DMS153 (cell line): Measurements from ENCODE around the gene PGPEP1.
"Not testable (repeated sequence)": the region's sequence is repeated elsewhere in the genome, so short reads cannot be mapped to it uniquely, and the experiment has no call there.

Source experiments
- DNase-seq: peaks from one replicate; lab custom pipeline; 2025; lab: John Stamatoyannopoulos, UW

PGPEP1 gene

DNA sequence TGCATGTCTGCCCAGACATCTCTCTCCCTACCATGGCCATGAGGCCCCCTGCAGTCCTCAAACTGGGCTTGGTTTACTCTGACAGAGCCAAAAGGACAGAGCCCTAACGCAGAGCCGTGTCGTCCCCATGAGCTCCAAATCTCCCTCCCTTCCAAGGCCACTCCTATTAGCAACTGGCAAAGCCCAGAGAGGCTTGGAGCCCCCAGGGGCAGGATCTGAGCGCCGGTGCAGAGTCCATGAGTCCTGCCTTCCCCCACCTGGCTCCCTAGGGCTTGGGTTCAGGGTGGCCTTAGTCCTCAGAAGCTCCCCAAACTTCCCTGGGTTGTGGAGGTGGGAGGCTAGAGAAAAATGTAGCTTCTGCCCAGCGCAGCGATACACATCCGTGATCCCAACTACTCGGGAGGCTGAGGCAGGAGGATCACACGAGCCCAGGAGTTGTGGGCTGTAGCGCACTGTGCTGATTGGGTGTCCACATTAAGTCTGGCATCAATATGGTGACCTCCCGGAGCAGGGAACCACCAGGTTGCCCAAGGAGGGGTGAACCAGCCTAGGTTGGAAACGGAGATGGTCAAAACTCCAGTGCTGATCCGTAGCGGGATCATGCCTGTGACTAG, 7.4 kb upstream of the PGPEP1 start:
- no peak for DNase-seq

DNA sequence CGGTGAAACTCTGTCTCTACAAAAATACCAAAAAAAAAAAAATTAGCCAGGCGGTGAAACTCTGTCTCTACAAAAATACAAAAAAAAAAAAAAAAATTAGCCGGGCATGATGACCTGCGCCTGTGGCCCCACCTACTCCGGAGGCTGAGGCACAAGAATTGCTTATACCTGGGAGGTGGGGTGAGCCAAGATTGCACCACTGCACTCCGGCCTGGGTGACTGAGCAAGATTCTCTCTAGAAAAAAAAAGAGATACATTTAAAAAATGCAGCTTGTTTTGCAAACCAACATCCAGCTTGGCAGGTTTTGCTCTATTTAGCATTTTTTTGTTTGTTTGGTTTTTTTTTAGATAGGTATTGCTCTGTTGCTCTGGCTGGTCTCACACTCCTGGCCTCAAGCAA, 6.7 kb upstream of the PGPEP1 start:
- DNase-seq, result no peak

DNA sequence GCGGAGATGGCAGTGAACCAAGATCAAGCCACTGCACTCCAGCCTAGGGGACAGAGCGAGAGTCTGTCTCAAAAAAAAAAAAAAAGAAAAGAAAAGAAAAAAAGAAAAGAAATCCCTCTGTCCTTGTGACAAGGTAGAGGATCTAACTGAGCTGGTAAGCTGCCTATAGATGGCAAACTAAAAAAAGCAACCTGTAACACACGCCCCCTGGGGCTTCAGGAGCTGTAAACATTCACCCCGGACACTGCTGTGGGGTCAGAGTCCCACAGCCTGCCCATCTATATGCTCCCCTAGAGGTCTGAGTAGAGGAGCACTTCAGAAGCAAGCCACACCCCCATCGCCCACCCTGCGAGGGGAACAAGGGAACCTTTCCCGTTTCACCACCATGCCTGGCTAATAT, 4.3 kb upstream of the PGPEP1 start:
- no peak for DNase-seq

DNA sequence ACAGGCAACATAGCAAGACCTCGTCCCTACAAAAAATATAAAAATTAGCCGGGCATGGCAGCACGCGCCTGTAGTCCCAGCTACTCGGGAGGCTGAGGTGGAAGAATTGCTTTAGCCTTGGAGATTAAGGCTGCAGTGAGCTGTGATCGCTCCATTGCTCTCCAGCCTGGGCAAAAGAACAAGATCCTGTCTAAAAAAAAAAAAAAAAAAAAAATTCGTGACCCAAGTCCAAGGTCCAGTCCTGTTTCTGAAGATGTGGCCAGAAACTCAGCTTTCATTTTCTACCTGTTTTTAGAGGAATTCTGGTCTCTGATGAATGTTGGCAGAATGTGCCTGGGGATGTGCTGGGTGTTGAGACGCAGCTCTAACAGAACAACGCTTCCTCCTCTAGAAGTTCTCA, 1.9 kb upstream of the PGPEP1 start:
- DNase-seq, result no peak

DNA sequence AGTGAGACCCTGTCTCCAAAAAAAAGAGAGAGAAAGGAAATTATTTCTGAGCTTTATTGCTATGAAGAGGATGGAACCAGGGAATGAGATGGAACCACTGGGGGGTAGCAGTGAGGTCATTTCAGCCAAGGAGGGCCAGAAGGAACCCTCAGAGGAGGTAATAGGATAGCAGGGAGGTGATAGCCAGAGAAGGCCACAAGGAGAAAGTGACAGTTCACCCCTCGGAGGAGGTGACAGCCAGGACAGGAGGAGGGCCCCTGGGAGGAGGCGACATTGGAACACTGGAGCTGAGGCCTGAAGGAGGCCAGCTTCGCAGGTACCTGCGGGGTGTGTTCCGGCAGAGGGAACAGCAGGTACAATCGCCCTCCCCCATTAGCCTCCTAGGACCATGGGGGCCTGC, 675 bp upstream of the PGPEP1 start:
- DNase-seq, result no peak

DNA sequence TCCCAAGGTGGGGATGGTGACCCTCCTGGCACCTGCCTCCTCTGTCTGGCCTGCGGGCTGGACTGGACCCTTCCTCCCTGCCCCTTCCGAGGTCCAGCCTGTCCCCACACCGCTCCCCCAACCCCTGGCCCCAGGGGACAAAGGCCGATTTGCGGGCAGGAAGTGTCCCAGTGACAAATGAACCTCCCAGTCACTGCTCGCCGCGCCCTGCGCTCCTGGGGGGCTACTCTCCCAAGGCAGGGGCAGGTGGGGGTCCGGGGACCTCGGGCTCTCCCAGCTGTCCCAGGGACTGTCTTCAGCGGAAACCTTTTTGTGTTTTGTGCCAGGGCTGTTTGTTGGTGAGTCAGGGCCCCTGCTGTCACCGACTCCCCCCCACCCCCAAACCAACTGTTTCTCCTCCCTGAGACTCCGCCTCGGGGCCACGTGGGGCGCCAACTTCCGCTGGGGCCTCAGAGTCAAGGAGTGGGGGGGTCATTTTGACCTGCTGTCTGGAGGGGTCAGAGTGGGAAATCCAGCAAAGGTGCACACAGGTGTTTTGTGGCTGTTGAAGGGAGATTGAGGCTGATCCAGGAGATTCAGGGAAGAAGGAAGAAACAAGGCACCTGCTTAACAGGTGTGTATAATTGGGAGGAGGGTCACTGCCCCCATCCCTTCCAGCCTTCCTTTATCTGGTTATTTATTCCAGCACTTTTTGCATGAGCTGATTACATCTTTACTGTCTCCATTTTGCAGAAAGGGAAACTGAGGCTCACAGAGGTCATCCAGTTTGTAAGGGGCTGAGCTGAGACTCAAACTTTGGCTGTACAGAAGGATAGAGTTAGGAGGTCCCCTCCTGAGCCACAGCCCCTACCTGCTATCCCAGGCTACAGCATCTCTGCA, 831 bp downstream of the PGPEP1 start:
- no peak for DNase-seq

DNA sequence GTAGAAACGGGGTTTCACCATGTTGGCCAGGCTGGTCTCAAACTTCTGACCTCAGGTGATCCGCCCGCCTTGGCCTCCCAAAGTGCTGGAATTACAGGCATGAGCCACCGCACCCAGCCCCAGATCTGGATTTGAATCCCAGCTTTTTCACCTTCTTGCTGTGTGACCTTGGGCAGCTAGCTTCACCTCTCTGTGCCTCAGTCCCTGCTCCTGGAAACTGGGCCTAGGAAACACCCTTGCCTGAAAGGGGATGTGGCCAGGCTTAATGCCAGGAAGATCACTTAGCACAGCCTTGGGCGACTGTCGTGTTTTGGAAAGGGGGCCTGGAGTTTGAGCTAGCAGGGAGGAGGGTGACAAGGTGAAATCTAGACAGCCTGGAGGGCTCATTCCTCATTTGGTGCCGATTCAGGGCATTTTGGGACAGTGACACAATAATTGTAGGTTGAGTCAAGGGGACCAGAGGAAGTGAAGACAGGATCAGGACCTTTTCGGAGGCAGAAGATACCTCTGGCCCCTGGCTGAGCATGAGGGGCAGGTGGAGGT, 1.8 kb downstream of the PGPEP1 start:
- no peak for DNase-seq

DNA sequence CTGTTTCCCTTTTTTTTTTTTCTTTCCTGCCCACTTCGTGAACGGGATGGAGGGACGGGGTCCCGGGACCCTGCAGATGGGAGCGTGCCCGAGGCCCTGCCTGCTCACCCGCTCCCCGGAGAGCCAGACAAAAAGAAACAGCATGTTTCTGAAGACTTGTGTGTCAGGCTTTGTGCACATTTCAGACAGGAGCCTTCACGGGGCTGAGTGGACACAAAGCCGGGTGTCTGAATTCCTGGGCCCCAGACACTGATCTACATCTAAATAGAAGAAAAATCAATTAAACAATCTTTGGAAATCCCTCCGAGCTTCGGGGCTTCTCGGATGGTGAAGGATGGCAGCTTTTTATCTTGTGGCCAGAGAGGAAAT, 4.2 kb downstream of the PGPEP1 start:
- DNase-seq, result no peak

DNA sequence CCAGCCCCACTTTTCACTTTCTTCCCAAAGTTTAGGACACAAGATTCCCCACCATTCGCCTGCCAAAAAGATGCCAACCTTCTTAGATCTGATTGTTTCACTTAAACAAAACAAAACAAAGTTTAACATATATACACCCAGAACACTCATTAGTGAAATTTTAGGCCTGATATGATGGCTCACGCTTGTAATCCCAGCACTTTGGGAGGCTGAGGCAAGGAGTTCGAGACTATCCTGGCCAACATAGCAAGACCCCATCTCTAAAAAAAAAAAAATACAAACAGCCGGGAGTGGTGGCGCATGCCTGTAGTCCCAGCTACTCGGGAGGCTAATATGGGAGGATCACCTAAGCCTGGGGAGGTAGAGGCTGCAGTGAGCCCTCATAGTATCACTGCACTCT, 4.9 kb downstream of the PGPEP1 start:
- no peak for DNase-seq

DNA sequence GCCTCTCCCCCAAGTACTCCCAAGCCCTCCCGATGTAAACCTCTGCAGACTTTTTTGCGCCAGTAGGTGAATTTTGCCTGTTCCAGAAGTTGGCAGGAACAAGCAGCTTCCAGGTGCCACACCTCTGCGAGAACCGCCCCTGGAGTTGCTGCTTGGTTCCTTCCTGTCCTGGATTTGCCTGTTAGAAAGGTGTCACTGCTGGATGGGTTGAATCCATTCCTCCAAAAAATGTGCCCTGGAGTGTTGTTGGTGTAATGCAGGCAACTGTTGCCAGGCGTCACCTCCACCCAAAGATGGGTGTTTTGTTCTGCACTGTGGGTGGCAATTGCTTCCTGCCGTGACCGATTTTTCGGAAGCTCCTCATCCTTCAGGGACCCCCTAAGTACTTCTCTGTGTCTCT, 5.7 kb downstream of the PGPEP1 start:
- no peak for DNase-seq

DNA sequence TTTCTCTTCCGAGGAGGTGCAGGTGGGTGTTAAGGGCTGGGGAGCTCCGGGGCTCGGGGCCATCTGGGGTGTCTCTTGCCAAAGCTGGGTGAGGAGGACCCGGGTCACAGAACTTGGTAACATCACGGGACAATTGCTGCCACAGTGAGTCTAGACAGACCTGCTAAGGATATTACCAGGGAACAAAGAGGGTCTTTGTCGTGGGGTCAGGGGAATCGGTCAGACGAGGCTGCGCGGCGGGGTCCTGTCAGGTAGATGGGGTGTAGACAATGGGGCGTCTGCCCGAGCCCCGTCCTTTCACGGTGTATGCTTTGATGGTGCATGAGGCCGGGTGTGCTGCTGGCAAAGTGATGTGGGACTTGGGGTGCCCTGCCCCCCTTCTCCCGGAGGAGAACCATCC, 7.8 kb downstream of the PGPEP1 start:
- DNase-seq, result no peak

DNA sequence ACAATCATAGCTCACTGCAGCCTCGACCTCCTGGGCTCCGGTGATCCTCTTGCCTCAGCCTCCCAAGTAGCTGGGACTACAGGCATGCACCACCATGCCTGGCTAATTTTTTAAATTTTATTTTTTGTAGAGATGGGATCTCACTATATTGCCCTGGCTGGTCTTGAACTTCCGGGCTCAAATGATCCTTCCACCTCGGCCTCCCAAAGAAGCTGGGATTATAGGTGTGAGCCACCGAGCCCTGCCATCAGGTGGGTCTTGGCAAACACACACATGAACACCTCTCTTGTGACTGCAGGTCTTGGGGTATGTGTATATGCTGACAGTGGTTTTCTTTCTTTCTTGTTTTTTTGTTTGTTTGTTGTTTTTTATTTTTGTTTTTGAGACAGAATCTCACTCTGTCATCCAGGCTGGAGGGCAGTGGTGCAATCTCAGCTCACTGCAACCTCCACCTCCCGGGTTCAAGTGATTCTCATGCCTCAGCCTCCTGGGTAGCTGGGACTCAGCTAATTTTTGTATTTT, 8.5 kb downstream of the PGPEP1 start:
- DNase-seq, result not testable (repeated sequence)

DNA sequence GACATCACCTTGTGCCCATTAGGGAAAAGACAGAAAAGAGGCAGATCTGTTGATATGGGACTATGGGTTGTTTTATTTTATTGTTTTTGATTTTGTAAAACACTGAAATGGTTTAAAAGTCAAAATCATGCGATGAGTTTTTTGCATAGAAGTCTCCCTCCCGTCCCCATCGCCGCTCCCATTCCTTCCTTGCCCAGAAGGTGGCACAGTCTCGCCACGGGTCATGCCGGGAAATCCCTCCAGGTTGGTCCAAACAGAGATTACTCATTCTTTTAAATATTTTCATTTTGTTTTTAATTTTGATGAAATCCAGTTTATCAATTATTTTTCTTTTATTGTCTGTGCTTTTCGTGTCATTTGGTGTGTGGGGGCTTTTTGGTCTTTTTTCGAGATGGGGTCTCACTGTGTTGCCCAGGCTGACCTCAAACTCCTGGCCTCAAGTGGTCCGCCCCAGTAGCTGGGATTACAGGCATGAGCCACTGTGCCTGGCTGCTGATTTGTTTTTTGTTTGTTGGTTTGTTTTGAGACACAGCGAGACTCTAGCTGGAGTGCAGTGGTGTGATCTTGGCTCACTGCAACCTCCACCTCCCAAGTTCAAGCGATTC, 9.2 kb downstream of the PGPEP1 start:
- DNase-seq, result no peak

DNA sequence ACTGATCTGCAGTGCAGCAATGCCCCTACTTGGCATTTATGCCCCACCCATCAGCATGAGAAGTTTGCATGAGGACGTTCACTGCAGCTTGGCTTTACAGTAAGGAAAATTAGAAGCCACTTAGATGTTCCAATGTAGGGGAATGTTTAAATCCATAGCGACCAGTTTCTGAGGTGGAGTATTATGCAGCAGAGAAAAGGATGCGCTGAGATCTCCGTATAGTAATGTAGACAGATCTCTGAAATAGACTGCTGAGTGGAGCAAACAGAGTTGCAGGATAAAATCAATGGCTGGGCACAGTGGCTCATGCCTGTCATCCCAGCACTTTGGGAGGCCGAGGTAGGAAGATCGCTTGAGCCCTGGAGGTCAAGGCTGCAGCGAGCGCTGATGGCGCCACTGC, 10.1 kb downstream of the PGPEP1 start:
- DNase-seq, result no peak

DNA sequence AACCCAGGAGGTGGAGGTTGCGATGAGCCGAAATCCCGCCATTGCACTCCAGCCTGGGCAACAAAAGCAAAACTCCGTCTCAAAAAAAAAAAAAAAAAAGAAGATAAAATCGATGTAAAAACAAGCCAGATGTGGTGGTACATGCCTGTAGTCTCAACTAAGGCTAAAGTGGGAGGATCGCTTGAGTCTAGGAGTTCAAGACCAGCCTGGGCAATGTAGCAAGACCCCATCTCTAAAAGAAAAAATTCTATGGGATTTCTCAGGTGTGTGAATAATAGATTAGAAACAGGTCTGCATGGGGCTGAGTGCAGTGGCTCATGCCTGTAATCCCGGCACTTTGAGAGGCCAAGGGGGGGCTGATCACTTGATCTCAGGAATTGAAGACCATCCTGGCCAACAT, 11.1 kb downstream of the PGPEP1 start:
- DNase-seq, result no peak

DNA sequence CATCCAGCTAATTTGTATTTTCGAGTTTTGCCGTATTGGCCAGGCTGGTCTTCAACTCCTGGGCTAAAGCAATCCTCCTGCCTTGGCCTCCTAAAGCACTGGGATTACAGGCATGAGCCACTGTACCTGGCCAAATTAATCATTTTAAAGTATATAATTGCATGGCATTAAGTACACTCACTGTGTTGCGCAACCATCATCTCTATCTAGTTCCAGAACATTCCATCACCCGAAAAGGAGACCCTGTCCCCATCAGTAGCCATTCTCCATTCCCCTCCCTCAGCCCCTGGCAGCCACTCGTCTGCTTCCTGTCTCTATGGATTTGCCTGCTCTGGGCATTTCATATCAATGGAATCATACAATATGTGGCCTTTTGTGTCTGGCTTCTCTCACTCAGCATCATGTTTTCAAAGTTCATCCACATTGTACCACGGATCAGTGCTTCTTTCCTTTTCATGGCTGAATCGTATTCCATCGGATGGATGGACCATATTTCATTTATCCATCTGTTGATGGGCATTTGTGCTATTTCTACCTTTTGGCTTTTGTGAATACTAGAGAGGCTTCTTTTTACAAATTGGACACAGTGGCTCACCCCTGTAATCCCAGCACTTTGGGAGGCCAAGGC, 13.1 kb downstream of the PGPEP1 start:
- no peak for DNase-seq

DNA sequence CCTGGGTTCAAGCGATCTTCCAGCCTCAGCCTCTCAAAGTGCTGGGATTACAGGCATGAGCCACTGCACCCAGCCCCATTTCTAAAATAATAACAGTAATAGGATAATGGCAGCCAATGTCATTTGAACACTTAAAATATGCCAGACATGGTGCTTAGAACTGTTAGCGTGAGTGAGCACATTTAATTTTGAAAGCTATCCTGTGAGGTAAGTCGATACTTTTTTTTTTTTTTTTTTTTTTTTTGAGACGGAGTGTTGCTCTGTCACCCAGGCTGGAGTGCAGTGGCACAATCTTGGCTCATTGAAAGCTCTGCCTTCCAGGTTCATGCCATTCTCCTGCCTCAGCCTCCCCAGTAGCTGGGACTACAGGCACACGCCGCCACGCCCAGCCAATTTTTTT, 14.3 kb downstream of the PGPEP1 start:
- DNase-seq, result not testable (repeated sequence)

DNA sequence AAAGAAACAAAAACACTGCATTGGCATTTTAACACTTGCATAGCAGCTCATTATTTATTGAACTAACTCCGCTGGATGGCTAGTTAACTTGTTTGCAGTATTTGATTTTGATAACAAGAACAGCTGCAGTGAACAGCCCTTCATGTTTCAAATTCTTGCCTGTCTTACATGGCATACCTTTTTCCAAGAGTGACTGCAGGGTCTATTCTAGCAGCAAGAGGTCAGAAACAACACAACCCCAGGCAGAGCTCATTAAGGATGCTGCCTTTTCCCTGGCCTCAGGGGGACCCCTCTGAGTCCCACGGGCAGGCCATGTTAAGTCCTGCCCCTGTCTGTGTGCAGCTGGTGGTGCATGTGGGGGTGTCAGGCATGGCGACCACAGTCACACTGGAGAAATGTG, 16.6 kb downstream of the PGPEP1 start:
- DNase-seq, result no peak

DNA sequence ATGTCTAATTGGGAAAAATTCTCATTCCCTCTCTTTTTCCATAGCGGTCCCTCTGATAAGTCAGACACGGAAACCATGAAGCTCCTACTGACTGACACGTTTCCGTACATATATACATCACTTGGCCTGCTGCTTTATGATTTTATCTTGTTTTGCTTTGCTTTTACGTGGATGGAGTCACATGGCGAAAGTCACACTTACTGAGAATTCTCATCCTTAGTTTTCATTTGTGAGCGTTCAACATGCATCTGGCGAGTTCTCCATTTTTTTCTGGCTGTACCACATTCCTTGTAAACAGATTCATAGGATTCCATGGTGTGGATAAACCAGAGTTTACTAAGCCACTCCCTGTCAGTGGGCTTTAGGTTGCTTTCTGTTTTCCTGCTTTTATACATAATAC, 21.2 kb downstream of the PGPEP1 start:
- DNase-seq, result no peak

DNA sequence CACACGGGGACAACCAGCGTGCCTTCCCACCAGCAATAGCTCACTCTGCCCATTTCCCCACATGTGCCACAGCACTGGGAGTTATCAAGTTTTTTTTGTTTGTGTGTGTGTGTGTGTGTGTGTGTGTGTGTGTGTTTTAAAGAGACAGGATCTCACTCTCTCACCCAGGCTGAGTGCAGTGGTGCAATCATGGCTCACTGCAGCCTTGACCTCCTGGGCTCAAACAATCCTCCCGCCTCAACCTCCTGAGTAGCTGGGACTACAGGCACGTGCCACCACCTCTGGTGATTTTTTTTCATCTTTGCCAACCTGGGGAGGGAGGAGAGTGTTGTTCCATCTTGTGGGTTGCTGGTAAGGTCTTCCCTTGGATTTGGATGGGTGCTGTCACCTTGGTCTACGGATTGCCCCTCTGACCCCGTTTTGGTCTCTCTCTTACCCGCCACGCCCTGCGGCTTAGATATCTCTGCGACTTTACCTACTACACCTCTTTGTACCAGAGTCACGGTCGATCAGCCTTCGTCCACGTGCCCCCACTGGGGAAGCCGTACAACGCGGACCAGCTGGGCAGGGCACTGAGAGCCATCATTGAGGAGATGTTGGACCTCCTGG, 22.6 kb downstream of the PGPEP1 start:
- DNase-seq, result no peak

DNA sequence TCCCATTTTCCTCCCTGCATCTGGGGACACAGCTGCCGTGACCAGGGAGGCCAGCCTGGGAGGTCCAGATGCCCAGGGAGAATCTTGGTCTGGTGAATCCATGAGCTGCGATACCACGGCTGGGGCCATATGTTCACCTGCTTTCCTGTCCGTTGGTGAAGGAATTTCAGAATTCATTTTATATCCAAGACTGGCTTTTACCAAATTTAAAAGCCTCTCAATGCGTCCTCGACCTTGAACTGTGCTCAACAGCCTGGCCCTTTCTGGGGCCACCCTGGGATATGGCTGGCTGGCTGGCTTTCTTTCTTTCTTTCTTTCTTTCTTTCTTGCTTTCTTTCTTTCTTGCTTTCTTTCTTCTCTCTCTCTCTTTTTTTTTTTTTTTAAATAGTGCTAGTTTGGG, 23.4 kb downstream of the PGPEP1 start:
- no peak for DNase-seq

DNA sequence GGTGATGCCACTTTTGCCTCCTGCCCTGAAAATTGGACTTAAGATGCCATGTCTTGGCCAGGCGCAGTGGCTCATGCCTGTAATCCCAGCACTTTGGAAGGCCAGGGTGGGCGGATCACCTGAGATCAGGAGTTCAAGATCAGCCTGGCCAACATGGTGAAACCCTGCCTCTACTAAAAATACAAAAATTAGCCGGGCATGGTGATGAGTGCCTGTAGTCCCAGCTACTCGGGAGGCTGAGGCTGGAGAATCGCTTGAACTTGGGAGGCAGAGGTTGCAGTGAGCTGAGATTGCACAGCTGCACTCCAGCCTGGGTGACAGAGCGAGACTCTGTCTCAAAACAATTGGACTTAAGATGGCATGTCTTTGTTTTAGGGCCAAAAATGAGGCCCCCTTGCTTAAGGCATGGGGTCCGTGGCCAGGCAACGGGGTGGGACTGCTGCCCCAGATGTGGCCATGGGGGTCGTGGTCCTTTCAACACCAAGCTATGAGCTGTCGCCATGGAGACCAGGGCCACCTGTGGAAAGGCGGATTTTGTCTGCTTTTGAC, 24.0 kb downstream of the PGPEP1 start:
- DNase-seq, result not testable (repeated sequence)
